Activated naive CD8-positive, alpha-beta T cell treated with anti-CD3 and anti-CD28 coated beads for 36 hours (primary cell): Measurements from ENCODE around the gene CFAP100. TPM values are rescaled to one million over a fixed set of nuclear protein-coding genes. Genes with fewer than 3 reads are reported as not detected.

Experiments used
- DNase-seq: peaks from one replicate; pipeline ENCODE4 v3.0.0; 2021
- H3K27ac Mint-ChIP-seq: one replicate; pipeline ENCODE4 v1.8.0; 2022; ENCODE audit warnings: mild to moderate bottlenecking, moderate library complexity, mixed read lengths
- H3K27me3 Mint-ChIP-seq: one replicate; pipeline ENCODE4 v1.8.0; 2022; ENCODE audit warnings: mild to moderate bottlenecking, mixed read lengths
- H3K36me3 Mint-ChIP-seq: one replicate; pipeline ENCODE4 v1.8.0; 2021; ENCODE audit warnings: mild to moderate bottlenecking, mixed read lengths
- H3K4me1 Mint-ChIP-seq: one replicate; pipeline ENCODE4 v1.8.0; 2021; ENCODE audit warnings: mixed read lengths
- H3K4me3 Mint-ChIP-seq: one replicate; pipeline ENCODE4 v1.8.0; 2022; ENCODE audit warnings: mild to moderate bottlenecking, moderate library complexity, mixed read lengths
- H3K9me3 Mint-ChIP-seq: one replicate; pipeline ENCODE4 v1.8.0; 2022; ENCODE audit warnings: mixed read lengths
- total RNA-seq, 2 experiments: library from RNA; stranded (reverse); gene quantifications; one replicate each; pipeline ENCODE4 v1.2.3, GENCODE V29; 2021

CFAP100 gene
- total RNA-seq, 2 experiments from 2014 or later: not detected

DNA sequence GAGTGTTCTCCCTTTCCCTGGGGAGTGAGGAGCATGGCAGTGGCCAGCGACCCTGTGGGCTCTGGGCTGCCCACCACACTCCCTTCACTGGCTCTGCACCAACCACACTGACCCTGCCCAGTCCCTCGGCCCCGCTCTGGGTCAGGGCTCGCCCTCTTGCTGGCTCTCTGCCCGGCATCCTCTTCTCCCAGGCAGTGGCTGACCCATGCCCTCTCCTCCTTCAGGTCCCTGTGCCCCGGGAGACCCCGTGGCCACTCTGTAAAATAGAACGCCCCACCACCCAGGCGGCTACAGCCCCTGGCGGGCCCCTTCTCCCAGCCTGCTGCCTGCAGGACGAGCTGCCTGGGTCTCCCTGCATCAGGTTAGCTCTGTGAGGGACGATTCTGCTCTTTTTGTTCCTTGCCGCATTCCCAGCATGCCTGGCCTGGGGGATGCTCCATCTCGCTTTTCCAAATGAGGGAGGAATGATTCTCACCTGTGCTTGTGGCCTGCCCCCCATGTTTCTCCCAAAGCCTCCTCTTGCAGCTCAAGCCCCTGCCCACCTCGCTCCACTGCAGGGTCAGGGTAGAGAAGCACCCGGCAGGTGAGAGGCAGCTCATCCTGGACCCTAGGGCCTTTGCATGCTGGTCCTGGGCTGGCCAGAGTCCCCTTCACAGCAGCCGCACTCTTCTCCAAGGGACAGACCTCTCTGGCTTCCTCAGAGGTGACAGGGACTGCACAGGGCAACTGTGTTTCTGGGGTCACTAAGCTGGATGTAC lies 14.5 kb upstream of the CFAP100 start:
- H3K36me3 Mint-ChIP-seq: no peaks in the 10 kb centered on the region
- H3K27ac Mint-ChIP-seq: no peak overlapping the region
- no peak overlapping the region for H3K4me3 Mint-ChIP-seq
- no peaks in the 10 kb centered on the region for H3K9me3 Mint-ChIP-seq
- H3K27me3 Mint-ChIP-seq: peaks cover 19% of the 10 kb centered on the region
- DNase-seq: no peak
- no peaks in the 10 kb centered on the region for H3K4me1 Mint-ChIP-seq

DNA sequence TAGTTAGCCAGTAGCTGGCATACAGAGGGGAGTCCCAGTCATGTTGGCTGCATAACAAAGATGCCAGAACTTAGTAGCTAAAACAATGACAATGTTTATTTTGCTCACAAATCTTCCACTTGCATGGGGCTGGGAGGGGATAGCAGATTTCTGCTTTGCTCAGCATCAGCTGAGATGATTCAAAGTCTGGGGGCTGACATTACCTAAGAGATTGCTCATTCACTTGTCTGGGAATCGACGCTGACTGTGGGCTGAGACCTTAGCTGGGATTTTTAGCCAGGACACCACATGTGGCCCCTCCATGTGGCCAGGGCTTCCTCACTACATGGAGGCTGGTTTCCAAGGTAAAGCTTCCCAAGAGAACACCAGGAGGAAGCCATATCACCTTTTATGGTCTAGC lies 12.7 kb upstream of the CFAP100 start:
- no peak overlapping the region for H3K4me3 Mint-ChIP-seq
- H3K36me3 Mint-ChIP-seq: no peaks in the 10 kb centered on the region
- no peaks in the 10 kb centered on the region for H3K9me3 Mint-ChIP-seq
- H3K27me3 Mint-ChIP-seq: peaks cover 31% of the 10 kb centered on the region
- H3K4me1 Mint-ChIP-seq: no peaks in the 10 kb centered on the region
- no peak for DNase-seq
- no peak overlapping the region for H3K27ac Mint-ChIP-seq

DNA sequence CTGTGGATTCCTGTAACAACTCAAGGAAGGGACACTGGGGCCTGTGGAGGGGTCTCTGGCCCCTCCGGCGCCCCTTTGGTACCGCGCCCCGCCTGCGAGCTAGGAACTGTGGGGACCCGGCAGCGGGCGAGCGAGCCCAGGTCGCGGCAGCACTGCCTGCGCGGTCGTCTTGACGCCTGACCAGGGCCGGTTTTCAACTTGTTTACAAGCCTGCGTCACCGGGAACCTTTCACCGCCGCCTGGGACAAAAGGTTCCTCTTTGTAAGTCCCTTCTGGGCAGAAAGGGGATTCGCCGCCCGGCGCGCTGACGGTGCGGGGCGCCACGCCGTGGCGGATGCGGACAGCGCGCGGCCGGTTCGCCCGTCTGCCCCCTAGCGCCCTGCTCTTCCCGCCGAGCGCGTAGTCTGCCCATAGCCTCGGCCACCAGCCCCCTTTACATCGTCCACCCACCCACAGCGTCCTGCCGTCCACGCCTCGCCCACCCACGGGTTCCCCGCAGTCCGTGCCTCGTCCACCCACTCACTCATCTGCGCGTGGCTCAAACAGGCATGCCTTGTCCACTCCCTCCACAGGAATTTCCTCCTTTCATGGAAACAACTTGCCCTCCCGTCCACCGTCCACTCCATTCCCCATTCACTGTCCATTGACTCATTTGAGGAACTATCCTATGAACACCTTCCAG lies 5.5 kb upstream of the CFAP100 start:
- H3K27me3 Mint-ChIP-seq: peaks cover 76% of the 10 kb centered on the region
- H3K36me3 Mint-ChIP-seq: no peaks in the 10 kb centered on the region
- peak; percentile 57 for DNase-seq
- H3K27ac Mint-ChIP-seq: no peak overlapping the region
- no peak overlapping the region for H3K4me3 Mint-ChIP-seq
- peaks cover 6% of the 10 kb centered on the region for H3K4me1 Mint-ChIP-seq
- no peaks in the 10 kb centered on the region for H3K9me3 Mint-ChIP-seq

DNA sequence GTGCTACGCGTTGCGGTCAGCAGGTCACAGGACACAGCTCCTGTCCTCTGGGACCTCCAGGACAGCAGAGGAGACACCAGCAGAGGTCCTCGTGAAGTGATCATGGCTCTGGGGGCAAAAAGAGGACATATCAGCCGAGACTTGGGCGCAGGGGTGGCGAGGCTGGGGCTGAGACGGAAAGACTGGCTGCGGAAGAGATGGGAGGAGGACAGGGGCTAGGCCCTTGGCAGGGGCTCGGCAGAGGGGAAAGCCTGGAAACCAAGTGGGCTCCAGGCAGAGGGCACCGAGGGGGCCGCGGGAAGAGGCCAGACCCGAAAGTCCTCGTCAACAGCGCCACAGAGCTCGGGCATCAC lies 4.9 kb upstream of the CFAP100 start:
- peaks cover 74% of the 10 kb centered on the region for H3K27me3 Mint-ChIP-seq
- no peak for DNase-seq
- peaks cover 6% of the 10 kb centered on the region for H3K4me1 Mint-ChIP-seq
- no peak overlapping the region for H3K27ac Mint-ChIP-seq
- no peak overlapping the region for H3K4me3 Mint-ChIP-seq
- H3K9me3 Mint-ChIP-seq: no peaks in the 10 kb centered on the region
- H3K36me3 Mint-ChIP-seq: no peaks in the 10 kb centered on the region

DNA sequence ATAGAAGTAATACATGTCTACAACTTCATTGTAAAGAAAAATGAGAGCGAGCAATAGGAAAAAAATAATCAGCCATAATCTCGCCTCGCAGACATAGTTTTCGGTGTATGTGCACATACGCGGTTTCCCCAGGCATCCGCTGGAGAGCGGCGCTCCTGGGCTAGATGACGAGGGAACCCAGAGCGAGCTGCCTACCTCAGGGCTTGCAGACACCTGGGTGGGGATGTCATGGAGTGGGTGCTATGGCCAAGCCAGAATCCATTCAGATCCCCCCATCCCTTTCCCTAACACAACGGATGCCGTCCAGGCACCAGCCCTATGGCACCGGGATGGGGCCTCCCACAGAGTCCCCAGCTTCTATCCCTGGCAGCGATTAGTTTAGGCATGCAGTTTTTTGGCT lies 4.5 kb upstream of the CFAP100 start:
- Mint-ChIP-seq H3K36me3 (no peaks in the 10 kb centered on the region), H3K4me1 (peaks cover 6% of the 10 kb centered on the region), H3K27me3 (peaks cover 73% of the 10 kb centered on the region), H3K9me3 (no peaks in the 10 kb centered on the region), H3K4me3 (no peak overlapping the region), H3K27ac (no peak overlapping the region)
- no peak for DNase-seq

DNA sequence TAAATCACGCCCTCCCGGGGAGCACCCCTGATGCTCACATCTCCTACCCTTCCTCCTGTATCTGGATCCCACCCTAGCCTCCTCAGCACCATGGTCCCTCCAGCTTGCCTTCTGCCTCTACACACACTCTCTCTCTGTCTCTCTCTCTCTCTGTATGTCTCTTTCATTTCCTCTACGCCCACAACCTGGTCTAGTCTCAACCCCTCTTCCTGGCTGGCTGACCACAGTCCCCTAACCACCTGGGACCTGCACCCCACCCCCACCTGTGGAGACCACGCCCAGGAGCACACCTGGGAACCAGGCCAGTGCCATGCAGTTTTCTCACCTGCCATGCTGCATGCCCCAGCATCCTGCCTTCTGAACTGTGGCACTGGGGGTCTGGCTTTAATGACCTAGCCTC lies 4.0 kb upstream of the CFAP100 start:
- H3K4me1 Mint-ChIP-seq: peaks cover 6% of the 10 kb centered on the region
- no peak overlapping the region for H3K27ac Mint-ChIP-seq
- no peaks in the 10 kb centered on the region for H3K9me3 Mint-ChIP-seq

DNA sequence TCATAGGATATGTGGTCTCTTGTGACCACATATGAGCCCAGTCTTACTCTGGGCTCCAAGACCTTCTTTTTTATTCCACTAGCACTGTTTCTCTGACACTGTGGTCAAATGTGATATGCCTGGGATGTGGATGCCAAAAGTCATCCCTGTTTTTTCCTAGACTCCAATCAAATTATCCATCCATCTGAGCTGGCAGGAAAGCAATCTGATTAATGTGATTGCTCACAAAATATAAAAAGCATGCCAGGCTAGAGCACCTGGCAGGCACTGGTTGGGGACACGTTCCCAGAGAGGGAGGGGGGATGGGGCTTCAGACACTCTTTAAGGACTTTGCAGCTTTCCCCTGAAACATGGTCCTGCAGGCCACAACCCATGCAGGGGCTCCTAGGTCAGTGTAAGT lies 3.1 kb upstream of the CFAP100 start:
- DNase-seq: no peak
- Mint-ChIP-seq H3K27me3 (peaks cover 70% of the 10 kb centered on the region), H3K4me3 (no peak overlapping the region), H3K27ac (no peak overlapping the region), H3K4me1 (peaks cover 6% of the 10 kb centered on the region), H3K9me3 (no peaks in the 10 kb centered on the region), H3K36me3 (no peaks in the 10 kb centered on the region)

More for the DNA sequence above, 4.0 kb upstream of the CFAP100 start:
- H3K36me3 Mint-ChIP-seq: no peaks in the 10 kb centered on the region
- DNase-seq: no peak
- peaks cover 75% of the 10 kb centered on the region for H3K27me3 Mint-ChIP-seq
- no peak overlapping the region for H3K4me3 Mint-ChIP-seq

DNA sequence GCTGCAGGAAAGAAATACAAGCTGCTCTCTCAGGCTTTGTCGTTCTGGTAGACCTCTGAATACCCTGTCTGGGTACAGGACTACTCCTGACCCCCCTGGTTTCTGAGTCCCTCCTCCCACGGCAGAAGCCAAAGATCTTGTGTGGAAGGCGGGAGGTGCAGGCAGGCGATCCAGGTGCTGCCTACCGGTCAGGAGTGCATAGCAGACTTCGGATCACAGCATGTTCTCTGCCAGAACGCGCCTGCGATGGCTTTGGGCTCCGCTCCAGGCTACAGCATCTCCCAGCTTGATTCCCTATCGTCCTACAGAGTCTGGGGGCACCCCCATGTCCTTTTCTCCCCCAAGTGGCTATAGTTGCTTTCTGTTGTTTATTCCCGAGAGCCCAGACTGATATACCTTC lies 2.5 kb upstream of the CFAP100 start:
- H3K27me3 Mint-ChIP-seq: peaks cover 65% of the 10 kb centered on the region
- H3K4me3 Mint-ChIP-seq: no peak overlapping the region
- no peaks in the 10 kb centered on the region for H3K36me3 Mint-ChIP-seq
- no peaks in the 10 kb centered on the region for H3K9me3 Mint-ChIP-seq
- DNase-seq: no peak
- H3K4me1 Mint-ChIP-seq: peaks cover 6% of the 10 kb centered on the region
- H3K27ac Mint-ChIP-seq: no peak overlapping the region

DNA sequence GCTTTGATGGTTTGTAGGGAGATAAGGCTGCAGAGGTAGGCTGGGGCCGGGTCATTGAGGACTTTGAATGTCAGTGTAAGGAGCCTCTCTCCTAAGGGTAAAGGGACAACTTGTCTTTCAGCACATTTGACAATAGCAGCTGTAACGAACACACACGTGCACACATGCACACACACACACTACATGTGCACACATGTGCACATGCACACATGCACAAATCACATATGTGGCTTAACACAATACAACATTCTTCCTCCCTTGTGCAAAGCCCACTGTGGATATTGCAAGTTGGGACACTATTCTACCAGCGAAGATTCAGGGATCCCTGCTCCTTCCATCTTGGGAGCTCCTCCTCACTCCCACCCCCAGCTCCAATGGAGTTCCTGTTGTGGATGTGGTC lies 1.1 kb upstream of the CFAP100 start:
- Mint-ChIP-seq H3K9me3 (no peaks in the 10 kb centered on the region), H3K27ac (no peak overlapping the region), H3K27me3 (peaks cover 55% of the 10 kb centered on the region), H3K4me3 (no peak overlapping the region), H3K36me3 (no peaks in the 10 kb centered on the region), H3K4me1 (peaks cover 6% of the 10 kb centered on the region)
- no peak for DNase-seq

DNA sequence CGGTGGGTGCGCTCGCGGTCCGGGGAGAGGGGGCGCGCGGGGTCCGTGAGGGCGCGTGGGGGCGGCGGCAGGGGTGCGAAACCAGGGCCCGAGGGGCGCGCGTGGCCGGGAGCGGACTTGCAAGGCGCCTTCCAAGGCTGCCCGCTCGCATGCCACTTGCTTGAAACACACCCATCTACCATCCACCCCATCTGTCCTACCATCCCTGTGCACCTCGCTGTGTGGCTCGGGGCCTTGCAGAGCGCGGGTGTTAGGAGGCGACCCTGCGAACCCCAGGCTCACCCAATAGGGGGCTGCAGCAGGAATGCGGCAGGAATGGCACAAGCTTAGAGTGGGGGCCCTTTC lies 240 bp downstream of the CFAP100 start:
- Mint-ChIP-seq H3K27me3 (peaks cover 46% of the 10 kb centered on the region), H3K9me3 (no peaks in the 10 kb centered on the region), H3K4me1 (peaks cover 2% of the 10 kb centered on the region), H3K36me3 (no peaks in the 10 kb centered on the region), H3K27ac (no peak overlapping the region), H3K4me3 (no peak overlapping the region)
- DNase-seq: no peak

DNA sequence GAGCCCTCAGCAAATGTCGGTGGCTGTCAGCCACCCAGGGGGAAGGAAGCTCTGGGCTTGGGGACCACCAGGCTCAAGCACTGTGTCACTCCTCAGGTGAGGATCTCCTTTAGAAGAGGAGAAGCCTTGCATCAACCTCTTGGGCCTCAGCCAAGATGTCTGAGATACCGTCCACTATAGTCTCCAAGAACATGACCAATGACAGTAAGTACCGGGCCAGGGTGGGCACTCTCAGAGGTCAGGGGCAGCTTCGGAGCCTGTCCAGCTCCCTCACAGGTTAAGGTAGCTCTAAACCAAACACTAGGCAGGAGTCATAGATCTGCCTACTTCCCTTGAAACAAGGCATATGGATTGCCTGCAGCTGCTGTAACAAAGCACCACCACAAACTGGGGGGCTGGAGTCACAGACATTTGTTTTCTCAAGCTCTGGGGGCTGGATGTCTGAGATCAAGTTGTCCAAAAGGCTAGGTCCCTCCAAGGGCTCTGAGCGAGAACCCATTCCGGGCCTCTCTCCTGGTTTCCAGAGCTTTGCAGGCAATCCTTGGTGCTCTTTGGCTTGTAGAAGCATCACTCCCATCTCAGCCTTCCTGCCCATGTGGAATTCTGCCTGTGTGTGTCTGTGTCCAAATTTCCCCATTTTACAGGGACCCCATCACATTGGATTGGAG lies 1.3 kb downstream of the CFAP100 start:
- no peaks in the 10 kb centered on the region for H3K9me3 Mint-ChIP-seq
- H3K27ac Mint-ChIP-seq: no peak overlapping the region
- DNase-seq: no peak
- H3K36me3 Mint-ChIP-seq: no peaks in the 10 kb centered on the region
- no peaks in the 10 kb centered on the region for H3K4me1 Mint-ChIP-seq
- H3K4me3 Mint-ChIP-seq: no peak overlapping the region
- peaks cover 37% of the 10 kb centered on the region for H3K27me3 Mint-ChIP-seq

DNA sequence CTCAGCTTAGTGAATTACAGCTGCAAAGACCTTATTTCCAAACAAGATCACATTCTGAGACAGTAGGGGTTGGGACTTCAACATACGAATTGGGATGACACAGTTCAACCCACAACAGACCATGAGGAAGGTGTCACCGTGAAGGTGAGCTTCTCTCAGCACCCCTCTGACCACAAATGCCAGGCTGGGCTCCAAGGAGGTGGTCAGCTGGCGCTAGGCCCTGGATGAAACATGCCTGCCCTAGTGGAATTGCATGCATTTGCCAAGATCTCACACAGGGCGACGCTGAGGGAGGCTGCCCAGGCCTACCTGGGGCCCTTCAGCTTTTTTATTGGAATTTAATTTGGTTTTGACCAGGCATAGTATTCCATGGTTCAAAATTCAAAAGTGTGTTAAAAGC lies 1.8 kb downstream of the CFAP100 start:
- H3K27me3 Mint-ChIP-seq: peaks cover 31% of the 10 kb centered on the region
- H3K9me3 Mint-ChIP-seq: no peaks in the 10 kb centered on the region
- no peak for DNase-seq
- H3K27ac Mint-ChIP-seq: no peak overlapping the region
- H3K36me3 Mint-ChIP-seq: no peaks in the 10 kb centered on the region
- no peak overlapping the region for H3K4me3 Mint-ChIP-seq
- no peaks in the 10 kb centered on the region for H3K4me1 Mint-ChIP-seq

DNA sequence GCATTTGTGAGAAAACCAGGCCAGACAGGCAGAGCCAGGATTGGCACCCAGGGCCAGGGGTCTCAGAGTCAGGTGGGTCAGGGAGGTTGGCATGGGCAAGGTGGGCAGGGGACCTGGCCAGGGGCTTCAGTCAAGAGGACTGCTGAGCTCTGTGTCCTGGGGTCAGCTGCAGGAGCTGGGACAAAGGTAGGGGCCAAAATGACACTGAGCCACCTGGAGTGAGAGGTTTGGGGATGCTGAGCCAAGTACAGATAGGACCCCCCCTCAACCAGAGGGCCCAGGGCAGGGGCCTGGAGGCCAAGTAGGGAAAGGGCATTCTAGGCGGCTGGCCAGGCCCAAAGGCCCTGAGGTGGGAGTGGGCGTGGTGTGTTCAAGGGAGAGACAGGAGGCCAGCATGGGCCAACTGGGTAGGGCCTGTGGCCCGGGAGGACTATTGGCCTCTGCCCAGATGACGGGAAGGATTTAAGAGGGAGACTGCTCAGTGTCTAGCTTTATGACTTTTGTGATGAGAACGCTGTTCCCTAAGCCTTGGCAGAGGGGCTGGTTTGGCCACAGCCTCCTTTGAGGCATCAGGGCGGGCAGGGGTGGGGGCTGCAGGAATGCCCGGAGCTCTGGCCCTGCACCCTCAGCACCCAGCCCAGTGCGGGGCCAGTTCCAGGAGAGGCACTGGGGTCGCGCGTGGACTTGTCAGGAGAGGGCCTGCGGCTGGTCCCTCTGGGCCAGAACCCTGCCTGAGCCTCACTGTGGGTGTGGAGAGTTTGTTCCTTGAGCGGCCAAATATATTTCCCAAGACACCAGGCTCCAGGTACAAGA lies 3.1 kb downstream of the CFAP100 start:
- H3K27me3 Mint-ChIP-seq: peaks cover 27% of the 10 kb centered on the region
- H3K36me3 Mint-ChIP-seq: no peaks in the 10 kb centered on the region
- no peak overlapping the region for H3K4me3 Mint-ChIP-seq
- no peaks in the 10 kb centered on the region for H3K9me3 Mint-ChIP-seq
- H3K27ac Mint-ChIP-seq: no peak overlapping the region
- H3K4me1 Mint-ChIP-seq: no peaks in the 10 kb centered on the region
- DNase-seq: no peak

DNA sequence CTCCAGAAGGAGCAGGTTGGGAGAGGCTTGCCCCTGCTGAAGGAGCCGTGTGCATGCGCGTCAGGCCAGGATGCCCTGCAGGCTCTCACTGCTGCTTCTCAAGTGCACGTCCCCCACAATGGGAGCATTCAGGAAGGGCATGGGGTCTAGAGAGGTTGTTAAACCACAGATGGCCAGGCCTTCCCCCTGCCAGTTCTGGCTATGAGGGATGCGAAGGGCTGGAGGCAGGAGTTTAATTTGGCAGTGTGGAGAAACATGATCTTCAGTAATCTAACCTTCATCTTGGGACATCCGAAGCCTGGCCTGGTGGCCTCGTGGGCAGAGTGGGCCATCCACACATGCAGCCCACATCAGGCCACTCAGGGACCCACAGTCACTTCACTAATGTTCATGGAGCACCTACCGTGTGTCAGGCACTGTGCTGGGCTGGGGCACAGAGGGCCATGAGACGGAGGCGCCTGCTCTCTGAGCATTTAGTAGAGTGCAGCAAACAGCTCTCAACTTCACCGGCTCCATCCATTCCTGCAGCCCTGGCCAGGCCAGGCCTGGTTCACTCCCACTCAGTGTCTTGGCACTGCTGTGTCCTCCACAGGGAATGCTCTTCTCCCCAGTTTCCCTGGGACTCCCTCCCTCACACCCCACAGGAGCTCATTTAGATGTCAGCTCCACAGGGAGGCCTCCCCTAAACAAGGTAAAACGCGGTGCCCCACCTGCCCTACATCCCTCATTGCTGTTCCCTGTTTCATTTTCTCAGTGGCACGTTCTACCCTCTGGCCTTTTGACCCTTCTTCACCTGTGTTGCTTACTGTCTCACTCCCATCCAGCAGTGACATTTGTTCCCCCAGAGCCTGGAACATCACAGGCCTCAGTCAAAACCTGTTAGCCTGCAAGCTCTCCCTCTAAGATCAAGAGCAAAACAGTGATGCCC lies 4.0 kb downstream of the CFAP100 start:
- no peak for DNase-seq
- no peak overlapping the region for H3K27ac Mint-ChIP-seq
- H3K27me3 Mint-ChIP-seq: peaks cover 19% of the 10 kb centered on the region
- no peak overlapping the region for H3K4me3 Mint-ChIP-seq
- no peaks in the 10 kb centered on the region for H3K9me3 Mint-ChIP-seq
- H3K36me3 Mint-ChIP-seq: no peaks in the 10 kb centered on the region
- H3K4me1 Mint-ChIP-seq: no peaks in the 10 kb centered on the region
